Colon (tissue), 2 donors: Measurements from ENCODE around the gene TBX15.
"Not testable (repeated sequence)": the region's sequence is repeated elsewhere in the genome, so short reads cannot be mapped to it uniquely, and the experiment has no call there.

Source experiments
- FAIRE-seq: peaks from 2 replicates; lab custom pipeline; 2012; peaks lifted over from hg19 to GRCh38; lab: Jason Lieb, UNC
- donor health status: control.
- donor health status: control.

Gene TBX15

GRCh38 chr1:118926261-118926660 lies 61.9 kb downstream of the TBX15 start:
- no peak for FAIRE-seq

- no peak for FAIRE-seq
Measured at GRCh38 chr1:118925651-118926050, 62.5 kb downstream of the TBX15 start.

GRCh38 chr1:118923319-118923718 lies 64.8 kb downstream of the TBX15 start:
- no peak for FAIRE-seq

- no peak for FAIRE-seq
Measured at GRCh38 chr1:118921994-118922393, 66.1 kb downstream of the TBX15 start.

GRCh38 chr1:118920124-118920717 lies 67.9 kb downstream of the TBX15 start:
- no peak for FAIRE-seq

- no peak for FAIRE-seq
Measured at GRCh38 chr1:118918940-118919259, 69.2 kb downstream of the TBX15 start.

- no peak for FAIRE-seq
Measured at GRCh38 chr1:118918230-118918939, 69.8 kb downstream of the TBX15 start.

GRCh38 chr1:118916346-118916745 lies 71.8 kb downstream of the TBX15 start:
- FAIRE-seq, result not testable (repeated sequence)

GRCh38 chr1:118914379-118915161 lies 73.6 kb downstream of the TBX15 start:
- no peak for FAIRE-seq

- no peak for FAIRE-seq
Measured at GRCh38 chr1:118913818-118914217, 74.3 kb downstream of the TBX15 start.

- no peak for FAIRE-seq
Measured at GRCh38 chr1:118912574-118912973, 75.6 kb downstream of the TBX15 start.

- FAIRE-seq, result no peak
Measured at GRCh38 chr1:118911571-118911970, 76.6 kb downstream of the TBX15 start.

- no peak for FAIRE-seq
Measured at GRCh38 chr1:118907466-118907865, 80.7 kb downstream of the TBX15 start.

- FAIRE-seq, result no peak
Measured at GRCh38 chr1:118905671-118906070, 82.5 kb downstream of the TBX15 start.

- FAIRE-seq, result no peak
Measured at GRCh38 chr1:118905196-118905595, 82.9 kb downstream of the TBX15 start.

GRCh38 chr1:118902711-118903191 lies 85.4 kb downstream of the TBX15 start:
- FAIRE-seq, result no peak

- no peak for FAIRE-seq
Measured at GRCh38 chr1:118902299-118902698, 85.8 kb downstream of the TBX15 start.

- no peak for FAIRE-seq
Measured at GRCh38 chr1:118900643-118901440, 87.3 kb downstream of the TBX15 start.

GRCh38 chr1:118899340-118899739 lies 88.8 kb downstream of the TBX15 start:
- no peak for FAIRE-seq

- no peak for FAIRE-seq
Measured at GRCh38 chr1:118898712-118899111, 89.4 kb downstream of the TBX15 start.

- no peak for FAIRE-seq
Measured at GRCh38 chr1:118896416-118896815, 91.7 kb downstream of the TBX15 start.

- FAIRE-seq, result no peak
Measured at GRCh38 chr1:118894836-118895235, 93.3 kb downstream of the TBX15 start.
